Body of pancreas (tissue), 4 donors: ENCODE measurements around the gene DYRK1B. TPM values are rescaled to one million over a fixed set of nuclear protein-coding genes. Genes with fewer than 3 reads are reported as not detected.

Experiments
- ATAC-seq: fragments of 150-250 bp; one replicate; pipeline ENCODE4 v1.9.1; 2016
- DNase-seq, 4 donors: peaks; one replicate each; pipeline ENCODE4 v3.0.0-alpha.2; 2019
- H3K27ac ChIP-seq, 4 donors: fragments of 200-600 bp; sonication (generic); 1 replicate in 3 of 4; 2 replicates in 1 of 4; pipeline versions ENCODE4 v1.5.1 to v1.6.1; 2016 to 2019; ENCODE audit warnings: mild to moderate bottlenecking in 1 of 4, mixed read lengths in 1 of 4, moderate library complexity in 1 of 4
- H3K27me3 ChIP-seq, 2 donors: fragments of 200-600 bp; sonication (generic); one replicate each; pipeline ENCODE4 v1.6.0; 2016; ENCODE audit warnings: mild to moderate bottlenecking in 1 of 2
- H3K36me3 ChIP-seq, 2 donors: fragments of 200-600 bp; sonication (generic); replicated peaks in 1 of 2; 2 replicates each; pipeline ENCODE4 v1.5.1; 2016; ENCODE audit warnings: low read depth in 2 of 2; ENCODE audit not compliant: insufficient read depth in 1 of 2
- H3K4me1 ChIP-seq: fragments of 200-600 bp; sonication (generic); one replicate; pipeline ENCODE4 v1.6.0; 2016
- H3K4me3 ChIP-seq, 2 donors: fragments of 200-600 bp; sonication (generic); 1 replicate in 1 of 2; 2 replicates in 1 of 2; pipeline ENCODE4 v1.5.1; 2016 to 2019
- H3K9me3 ChIP-seq, 3 donors: fragments of 200-600 bp; sonication (generic); 1 replicate in 2 of 3; 2 replicates in 1 of 3; pipeline ENCODE4 v1.5.1; 2016
- CTCF ChIP-seq, 7 experiments: fragments of 450-650 bp in 4 of 7; fragments of 200-600 bp in 3 of 7; sonication (generic) in 3 of 7; IDR thresholded peaks; one replicate each; pipeline ENCODE4 v1.5.1; 2016 to 2019; ENCODE audit warnings: antibody characterized with exemption in 7 of 7
- POLR2A ChIP-seq, 3 donors: fragments of 450-650 bp; IDR thresholded peaks; one replicate each; pipeline ENCODE4 v1.6.1; 2016; ENCODE audit warnings: antibody characterized with exemption in 3 of 3, mild to moderate bottlenecking in 2 of 3
- WGBS, 2 donors: methylation state at CpG; one replicate each; pipeline ENCODE4 v1.1.5; 2017; 5-methylcytosine and 5-hydroxymethylcytosine counted together
- intact Hi-C: fragments of 100-400 bp; cut with DNase I; formaldehyde crosslinking; loops from one replicate; pipeline ENCODE4 v1.15.1; 2023
- total RNA-seq, 2 donors: library from RNA; depleted of rRNA; stranded (reverse); fragments of >200 nt; gene quantifications; one replicate each; pipeline ENCODE4 v1.1.0, GENCODE V29; 2016

Gene DYRK1B
- total RNA-seq, 2 donors from 2014 or later = 11.9 to 21.1 TPM

- 22 to 26% methylated on average over 4 of the region's 4 CpGs for WGBS, 2 donors
- Histone ChIP-seq H3K9me3 (no peaks in the 10 kb centered on the region), H3K27ac (no peak overlapping the region), H3K4me1 (no peaks in the 10 kb centered on the region), H3K36me3 (no peaks in the 10 kb centered on the region), H3K4me3 (no peak overlapping the region), H3K27me3 (no peaks in the 10 kb centered on the region)
- no peak for TF ChIP-seq POLR2A (IDR thresholded peaks at IDR 0.05)
- no peak for TF ChIP-seq CTCF (IDR thresholded peaks at IDR 0.05)
- ATAC-seq = no peak
- intact Hi-C loops = no loop called here
- no peak for DNase-seq
These were observed 31.0 kb downstream of the DYRK1B start for GRCh38 chr19:39802958-39803357.

GRCh38 chr19:39797083-39797482 lies 36.9 kb downstream of the DYRK1B start:
- TF ChIP-seq POLR2A (IDR thresholded peaks at IDR 0.05) (no peak), CTCF (IDR thresholded peaks at IDR 0.05) (no peak)
- intact Hi-C loops = no loop called here
- no peaks in the 10 kb centered on the region for H3K9me3 ChIP-seq

GRCh38 chr19:39796000-39796498 lies 37.9 kb downstream of the DYRK1B start:
- Histone ChIP-seq H3K27ac (no peak overlapping the region), H3K4me3 (no peak overlapping the region), H3K9me3 (no peaks in the 10 kb centered on the region), H3K36me3 (no peaks in the 10 kb centered on the region), H3K4me1 (no peaks in the 10 kb centered on the region), H3K27me3 (peaks cover 0 to 4% of the 10 kb centered on the region in 2 donors)
- DNase-seq = no peak
- intact Hi-C loops = no loop called here
- no peak for ATAC-seq
- WGBS, 2 donors = 22 to 29% methylated on average over 2 of the region's 2 CpGs
- TF ChIP-seq POLR2A (IDR thresholded peaks at IDR 0.05) (no peak), CTCF (IDR thresholded peaks at IDR 0.05) (no peak)

More at GRCh38 chr19:39797083-39797482, 36.9 kb downstream of the DYRK1B start:
- H3K4me1 ChIP-seq = no peaks in the 10 kb centered on the region
- no peaks in the 10 kb centered on the region for H3K36me3 ChIP-seq
- peaks cover 0 to 4% of the 10 kb centered on the region in 2 donors for H3K27me3 ChIP-seq
- 37 to 42% methylated on average over 2 of the region's 2 CpGs for WGBS, 2 donors
- ATAC-seq (no peak), DNase-seq (no peak)
- H3K4me3 ChIP-seq = no peak overlapping the region
- H3K27ac ChIP-seq = no peak overlapping the region

- Histone ChIP-seq H3K9me3 (no peaks in the 10 kb centered on the region), H3K4me3 (no peak overlapping the region), H3K4me1 (no peaks in the 10 kb centered on the region), H3K36me3 (no peaks in the 10 kb centered on the region), H3K27ac (no peak overlapping the region), H3K27me3 (peaks cover 0 to 4% of the 10 kb centered on the region in 2 donors)
- WGBS, 2 donors = 43 to 48% methylated on average over 5 of the region's 5 CpGs
- TF ChIP-seq CTCF (IDR thresholded peaks at IDR 0.05) = no peak
- TF ChIP-seq POLR2A (IDR thresholded peaks at IDR 0.05) = no peak
- intact Hi-C loops = no loop called here
- ATAC-seq = no peak
- DNase-seq = no peak
These were observed 39.0 kb downstream of the DYRK1B start for GRCh38 chr19:39795001-39795400.

- DNase-seq (peak; percentile 68 to 80 (median 72)), ATAC-seq (peak; percentile 91)
- intact Hi-C loops = no loop called here
- Histone ChIP-seq H3K9me3 (no peaks in the 10 kb centered on the region), H3K27me3 (peaks cover 0 to 4% of the 10 kb centered on the region in 2 donors), H3K27ac (no peak overlapping the region), H3K4me1 (no peaks in the 10 kb centered on the region), H3K4me3 (peak overlapping the region in 1 of 2 donors; percentile 37), H3K36me3 (no peaks in the 10 kb centered on the region)
- TF ChIP-seq POLR2A (IDR thresholded peaks at IDR 0.05) (no peak), CTCF (IDR thresholded peaks at IDR 0.05) (peak; percentile 60 to 84 (median 81))
- WGBS, 2 donors = 1 to 2% methylated on average over 9 to 17 of the region's 17 CpGs
These were observed 40.9 kb downstream of the DYRK1B start for GRCh38 chr19:39792999-39793546.
